GM23338 (cell line): Measurements from ENCODE around the gene COL8A2. TPM values are rescaled to one million over a fixed set of nuclear protein-coding genes. Genes with fewer than 3 reads are reported as not detected.

ENCODE experiments used
- ATAC-seq: fragments of 200-7000 bp; cut with Tn5 transposase; 3 replicates; pipeline ENCODE4 v1.9.1; 2020
- DNase-seq: peaks from one replicate; pipeline ENCODE4 v3.0.0-alpha.2; 2015; ENCODE audit warnings: low spot score
- H2AFZ ChIP-seq: fragments of 200-600 bp; sonication (generic); 2 replicates; pipeline ENCODE4 v1.8.0; 2016; ENCODE audit warnings: antibody characterized with exemption, mild to moderate bottlenecking, moderate library complexity
- H3F3A ChIP-seq: fragments of 200-600 bp; sonication (generic); replicated peaks from 2 replicates; pipeline ENCODE4 v1.8.0; 2017; ENCODE audit warnings: antibody characterized with exemption, mixed run types, low read depth
- H3K27ac ChIP-seq: fragments of 200-600 bp; sonication (generic); 2 replicates; pipeline ENCODE4 v1.6.1; 2016; ENCODE audit warnings: low read depth
- H3K27me3 ChIP-seq: fragments of 200-600 bp; sonication (generic); 2 replicates; pipeline ENCODE4 v1.8.0; 2016; ENCODE audit warnings: mild to moderate bottlenecking, mixed run types, moderate library complexity; ENCODE audit not compliant: insufficient read depth
- H3K36me3 ChIP-seq: fragments of 200-600 bp; sonication (generic); 2 replicates; pipeline ENCODE4 v1.8.0; 2016; ENCODE audit warnings: mild to moderate bottlenecking; ENCODE audit not compliant: insufficient read depth
- H3K4me1 ChIP-seq: fragments of 200-600 bp; sonication (generic); 2 replicates; pipeline ENCODE4 v1.8.0; 2016; ENCODE audit warnings: mild to moderate bottlenecking, moderate library complexity; ENCODE audit not compliant: insufficient read depth
- H3K4me2 ChIP-seq: fragments of 200-600 bp; sonication (generic); 2 replicates; pipeline ENCODE4 v1.7.1; 2017; ENCODE audit warnings: mixed run types
- H3K4me3 ChIP-seq: fragments of 200-600 bp; sonication (generic); 2 replicates; pipeline ENCODE4 v1.6.1; 2016; ENCODE audit warnings: mixed run types
- H3K79me2 ChIP-seq: fragments of 200-600 bp; sonication (generic); replicated peaks from 2 replicates; pipeline ENCODE4 v1.8.0; 2017; ENCODE audit warnings: mild to moderate bottlenecking; ENCODE audit not compliant: insufficient read depth
- H3K9me2 ChIP-seq: fragments of 200-600 bp; sonication (generic); 2 replicates; pipeline ENCODE4 v1.8.0; 2017; ENCODE audit not compliant: insufficient read depth
- H4K20me1 ChIP-seq: fragments of 200-600 bp; sonication (generic); replicated peaks from 2 replicates; pipeline ENCODE4 v1.8.0; 2017; ENCODE audit warnings: mild to moderate bottlenecking; ENCODE audit not compliant: insufficient read depth
- H3K27ac Mint-ChIP-seq: 2 replicates; pipeline ENCODE4 v1.8.0; 2020; ENCODE audit warnings: inconsistent platforms, mild to moderate bottlenecking, moderate library complexity, mixed read lengths
- H3K27me3 Mint-ChIP-seq: 3 replicates; pipeline ENCODE4 v1.8.0; 2022; ENCODE audit warnings: low read depth, mild to moderate bottlenecking, moderate library complexity, mixed read lengths, inconsistent platforms; ENCODE audit not compliant: insufficient read depth, poor library complexity
- H3K36me3 Mint-ChIP-seq: 3 replicates; pipeline ENCODE4 v1.8.0; 2021; ENCODE audit warnings: low read depth, mild to moderate bottlenecking, inconsistent platforms, moderate library complexity, mixed read lengths
- H3K4me1 Mint-ChIP-seq: 3 replicates; pipeline ENCODE4 v1.8.0; 2020; ENCODE audit warnings: mild to moderate bottlenecking, inconsistent platforms, mixed read lengths
- H3K4me3 Mint-ChIP-seq: 3 replicates; pipeline ENCODE4 v1.8.0; 2021; ENCODE audit warnings: moderate library complexity, mild to moderate bottlenecking, inconsistent platforms, mixed read lengths
- H3K9me3 Mint-ChIP-seq: 3 replicates; pipeline ENCODE4 v1.8.0; 2020; ENCODE audit warnings: moderate library complexity, mild to moderate bottlenecking, inconsistent platforms, mixed read lengths
- CREB1 ChIP-seq: fragments of 250-450 bp; sonication (Bioruptor Pico); IDR thresholded peaks from 2 replicates; pipeline ENCODE4 v1.5.0; 2020; ENCODE audit warnings: low read depth, mild to moderate bottlenecking, moderate library complexity
- CTCF ChIP-seq, 2 experiments: fragments of 200-600 bp in 1 of 2; sonication (generic) in 1 of 2; conservative IDR thresholded peaks; 2 replicates each; pipeline versions ENCODE4 v1.5.1 to v1.6.1; 2016 to 2017; ENCODE audit warnings: antibody characterized with exemption in 2 of 2, low read depth in 2 of 2, mild to moderate bottlenecking in 2 of 2, moderate library complexity in 1 of 2
- ETS1 ChIP-seq: IDR thresholded peaks from 2 replicates; pipeline ENCODE4 v1.6.1; 2016; ENCODE audit warnings: antibody characterized with exemption
- EZH2 ChIP-seq: fragments of 200-600 bp; sonication (generic); IDR thresholded peaks from one replicate; pipeline ENCODE4 v1.8.0; 2017; ENCODE audit warnings: antibody characterized with exemption, mild to moderate bottlenecking, low read depth; ENCODE audit not compliant: unreplicated experiment
- EZH2phosphoT487 ChIP-seq: fragments of 200-600 bp; sonication (generic); IDR thresholded peaks from one replicate; pipeline ENCODE4 v1.8.1; 2018; ENCODE audit warnings: antibody characterized with exemption; ENCODE audit not compliant: unreplicated experiment
- JUNB ChIP-seq: IDR thresholded peaks from one replicate; pipeline ENCODE4 v1.6.1; 2016; ENCODE audit warnings: antibody characterized with exemption; ENCODE audit not compliant: unreplicated experiment
- NANOG ChIP-seq: IDR thresholded peaks from 2 replicates; pipeline ENCODE4 v1.6.1; 2016; ENCODE audit warnings: antibody characterized with exemption, borderline replicate concordance
- POLR2AphosphoS5 ChIP-seq: IDR thresholded peaks from 2 replicates; pipeline ENCODE4 v1.6.1; 2016; ENCODE audit warnings: antibody characterized with exemption, low read depth
- REST ChIP-seq: IDR thresholded peaks from one replicate; pipeline ENCODE4 v1.6.1; 2018; ENCODE audit warnings: antibody characterized with exemption; ENCODE audit not compliant: unreplicated experiment
- STAT1 ChIP-seq: IDR thresholded peaks from one replicate; pipeline ENCODE4 v1.6.1; 2016; ENCODE audit warnings: antibody characterized with exemption; ENCODE audit not compliant: unreplicated experiment
- ZNF114 ChIP-seq: fragments of 250-450 bp; sonication (Bioruptor Pico); IDR thresholded peaks from 2 replicates; pipeline ENCODE4 v1.5.0; 2020; ENCODE audit warnings: mild to moderate bottlenecking, moderate library complexity
- ZNF331 ChIP-seq: fragments of 250-450 bp; sonication (Bioruptor Pico); IDR thresholded peaks from 2 replicates; pipeline ENCODE4 v1.5.0; 2020; ENCODE audit warnings: low read depth, mild to moderate bottlenecking, moderate library complexity
- ZNF462 ChIP-seq: fragments of 250-450 bp; sonication (Bioruptor Pico); IDR thresholded peaks from 2 replicates; pipeline ENCODE4 v1.5.0; 2020; ENCODE audit warnings: mild to moderate bottlenecking, moderate library complexity
- polyA plus RNA-seq: library from polyadenylated mRNA; unstranded; fragments of >200 nt; fragmentation: Nextera tagmentation; extraction: Ambion mirVana; gene quantifications from 2 replicates; pipeline ENCODE4 v1.2.1, GENCODE V29; 2016
- total RNA-seq: library from RNA; depleted of rRNA; stranded (reverse); fragments of >200 nt; shearing (Covaris generic); gene quantifications from 2 replicates; pipeline ENCODE4 v1.2.3, GENCODE V29; 2014

Gene COL8A2
- total and polyA plus RNA-seq, 2 experiments from 2014 or later = 0.95 to 4.9 TPM

GRCh38 chr1:36051821-36052220 is 73.2 kb downstream of the COL8A2 start:
- no peak for ATAC-seq
- no peak overlapping the region for H2AFZ ChIP-seq
- no peaks in the 10 kb centered on the region for H3K79me2 ChIP-seq
- H3K9me3 Mint-ChIP-seq = no peaks in the 10 kb centered on the region
- no peaks in the 10 kb centered on the region for H3K27me3 ChIP-seq
- H3K4me3 ChIP-seq = no peak overlapping the region
- H4K20me1 ChIP-seq = no peaks in the 10 kb centered on the region; the same call in 1 of the 2 replicates
- H3K4me1 ChIP-seq = no peaks in the 10 kb centered on the region
- TF ChIP-seq EZH2 (no peak), ZNF462 (no peak), EZH2phosphoT487 (no peak), REST (no peak), CTCF (conservative IDR thresholded peaks at IDR 0.05; ENCODE audit: low read depth in 2 of 2) (no peak), ZNF331 (CRISPR knock-in tag) (no peak), ZNF114 (CRISPR knock-in tag) (no peak), ETS1 (no peak), POLR2AphosphoS5 (no peak), NANOG (no peak), STAT1 (no peak), CREB1 (CRISPR knock-in tag) (no peak), JUNB (no peak)
- H3K27me3 Mint-ChIP-seq = peaks cover 1% of the 10 kb centered on the region
- no peak overlapping the region for H3K4me3 Mint-ChIP-seq
- H3K4me2 ChIP-seq = no peak overlapping the region
- no peaks in the 10 kb centered on the region for H3F3A ChIP-seq
- no peak overlapping the region for H3K27ac Mint-ChIP-seq
- peaks cover 11% of the 10 kb centered on the region for H3K36me3 Mint-ChIP-seq
- H3K27ac ChIP-seq = no peak overlapping the region
- no peak for DNase-seq
- H3K4me1 Mint-ChIP-seq = no peaks in the 10 kb centered on the region
- H3K9me2 ChIP-seq = no peaks in the 10 kb centered on the region
- H3K36me3 ChIP-seq = no peaks in the 10 kb centered on the region
